Peyer's patch (tissue), 4 donors: ENCODE results near the gene DIS3L2.
A peak's percentile ranks its signal among the peaks of the same experiment; 100 is the strongest.

Experiments used
- POLR2A ChIP-seq, 2 donors: fragments of 450-650 bp; IDR thresholded peaks; one replicate each; pipeline ENCODE4 v1.5.1; 2017; ENCODE audit warnings: antibody characterized with exemption in 2 of 2, mild to moderate bottlenecking in 2 of 2, moderate library complexity in 2 of 2
- TF ChIP-seq, protein P1 (sequence below), 6 experiments: fragments of 450-650 bp in 4 of 6; fragments of 200-600 bp in 2 of 6; sonication (generic) in 1 of 6; IDR thresholded peaks; one replicate each; pipeline ENCODE4 v1.5.1; 2017 to 2019; ENCODE audit warnings: antibody characterized with exemption in 6 of 6, mild to moderate bottlenecking in 3 of 6, moderate library complexity in 1 of 6

DNA sequence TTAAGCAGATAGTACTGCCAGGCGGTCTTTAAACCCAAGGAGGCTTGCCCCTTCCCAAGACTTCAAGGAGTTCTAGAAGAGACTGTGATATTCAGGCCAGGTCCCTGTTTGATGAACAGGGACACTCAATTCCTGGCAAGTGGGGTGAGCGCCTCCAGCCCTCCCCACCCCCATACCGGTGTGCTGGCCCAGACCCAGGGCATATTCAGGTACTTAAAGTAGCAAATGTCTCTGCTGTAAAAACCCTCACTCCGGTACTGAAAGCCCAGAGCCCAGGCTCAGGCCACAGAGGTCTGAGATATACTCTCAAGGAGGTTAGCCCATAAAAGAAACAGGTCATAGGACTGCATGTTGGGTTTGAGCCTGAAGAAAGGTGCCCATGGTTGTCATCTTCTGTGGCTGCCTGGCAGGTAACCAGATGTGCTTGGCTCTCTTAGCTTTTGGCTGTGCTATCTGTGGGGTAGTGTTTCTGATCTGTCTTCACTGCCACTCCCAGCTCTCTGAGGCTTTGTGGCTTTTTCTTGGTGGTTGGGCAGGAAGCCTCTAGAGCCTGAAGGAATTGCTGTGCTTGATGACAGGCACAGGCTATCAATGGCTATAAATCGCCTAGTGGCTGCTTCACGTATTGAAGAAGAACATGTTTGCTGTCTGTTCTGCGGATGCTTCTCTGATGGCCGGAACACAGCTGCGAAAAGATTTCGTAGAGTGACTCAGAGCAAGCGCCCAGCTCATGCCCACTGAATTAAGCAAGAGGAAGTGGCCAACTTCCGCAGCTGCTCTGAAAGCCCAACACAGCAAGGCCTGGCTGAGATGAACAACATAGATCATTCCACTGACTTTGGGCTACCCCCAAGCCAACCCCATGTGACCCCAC is 353.8 kb downstream of the DIS3L2 start:
- TF ChIP-seq, protein P1, sequence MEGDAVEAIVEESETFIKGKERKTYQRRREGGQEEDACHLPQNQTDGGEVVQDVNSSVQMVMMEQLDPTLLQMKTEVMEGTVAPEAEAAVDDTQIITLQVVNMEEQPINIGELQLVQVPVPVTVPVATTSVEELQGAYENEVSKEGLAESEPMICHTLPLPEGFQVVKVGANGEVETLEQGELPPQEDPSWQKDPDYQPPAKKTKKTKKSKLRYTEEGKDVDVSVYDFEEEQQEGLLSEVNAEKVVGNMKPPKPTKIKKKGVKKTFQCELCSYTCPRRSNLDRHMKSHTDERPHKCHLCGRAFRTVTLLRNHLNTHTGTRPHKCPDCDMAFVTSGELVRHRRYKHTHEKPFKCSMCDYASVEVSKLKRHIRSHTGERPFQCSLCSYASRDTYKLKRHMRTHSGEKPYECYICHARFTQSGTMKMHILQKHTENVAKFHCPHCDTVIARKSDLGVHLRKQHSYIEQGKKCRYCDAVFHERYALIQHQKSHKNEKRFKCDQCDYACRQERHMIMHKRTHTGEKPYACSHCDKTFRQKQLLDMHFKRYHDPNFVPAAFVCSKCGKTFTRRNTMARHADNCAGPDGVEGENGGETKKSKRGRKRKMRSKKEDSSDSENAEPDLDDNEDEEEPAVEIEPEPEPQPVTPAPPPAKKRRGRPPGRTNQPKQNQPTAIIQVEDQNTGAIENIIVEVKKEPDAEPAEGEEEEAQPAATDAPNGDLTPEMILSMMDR (IDR thresholded peaks at IDR 0.05) = peak in 2 of 6 experiments; percentile 35 to 37
- TF ChIP-seq POLR2A (IDR thresholded peaks at IDR 0.05) = no peak
